Vagina (tissue), 2 donors: ENCODE measurements around the gene LTC4S. TPM values are rescaled to one million over a fixed set of nuclear protein-coding genes. Genes with fewer than 3 reads are reported as not detected.

Source experiments
- DNase-seq, 2 donors: peaks; one replicate each; pipeline ENCODE4 v3.0.0-alpha.2; 2017; ENCODE audit errors: extremely low spot score in 2 of 2
- H3K27ac ChIP-seq: fragments of 200-600 bp; sonication (generic); one replicate; pipeline ENCODE4 v1.5.1; 2019
- H3K27me3 ChIP-seq: fragments of 200-600 bp; sonication (generic); one replicate; pipeline ENCODE4 v1.5.1; 2019
- H3K36me3 ChIP-seq, 2 donors: fragments of 200-600 bp; sonication (generic); one replicate each; pipeline ENCODE4 v1.5.1; 2017 to 2019
- H3K4me1 ChIP-seq: fragments of 200-600 bp; sonication (generic); one replicate; pipeline ENCODE4 v1.5.1; 2019
- H3K4me3 ChIP-seq, 2 donors: fragments of 200-600 bp; sonication (generic); 1 replicate in 1 of 2; 2 replicates in 1 of 2; pipeline ENCODE4 v1.5.1; 2016 to 2019
- H3K9me3 ChIP-seq: fragments of 200-600 bp; sonication (generic); one replicate; pipeline ENCODE4 v1.5.1; 2019
- CTCF ChIP-seq, 3 experiments: fragments of 450-650 bp in 2 of 3; fragments of 200-600 bp in 1 of 3; sonication (generic) in 1 of 3; IDR thresholded peaks; one replicate each; pipeline ENCODE4 v1.5.1; 2017 to 2019; ENCODE audit warnings: antibody characterized with exemption in 3 of 3, mild to moderate bottlenecking in 2 of 3, moderate library complexity in 2 of 3
- POLR2A ChIP-seq, 2 donors: fragments of 450-650 bp; IDR thresholded peaks; one replicate each; pipeline ENCODE4 v1.6.1; 2017; ENCODE audit warnings: antibody characterized with exemption in 2 of 2, mild to moderate bottlenecking in 2 of 2, moderate library complexity in 2 of 2
- POLR2AphosphoS5 ChIP-seq, 2 donors: sonication (generic); formaldehyde crosslinking; IDR thresholded peaks; one replicate each; pipeline ENCODE4 v1.9.0; 2017; ENCODE audit warnings: antibody characterized with exemption in 2 of 2, mild to moderate bottlenecking in 2 of 2, low read depth in 1 of 2; ENCODE audit not compliant: insufficient read depth in 1 of 2
- intact Hi-C: fragments of 100-400 bp; cut with DNase I; formaldehyde crosslinking; loops from one replicate; pipeline ENCODE4 v1.15.1; 2023
- total RNA-seq: library from RNA; depleted of rRNA; stranded (reverse); fragments of >200 nt; gene quantifications from one replicate; pipeline ENCODE4 v1.2.3, GENCODE V29; 2016

LTC4S gene
- total RNA-seq, 1 donor from 2014 or later: 10.6 TPM

GRCh38 chr5:179765400-179765799 is 28.4 kb upstream of the LTC4S start:
- Histone ChIP-seq H3K27me3 (no peaks in the 10 kb centered on the region), H3K4me3 (no peak overlapping the region), H3K9me3 (no peaks in the 10 kb centered on the region), H3K27ac (peak overlapping the region; percentile 51), H3K4me1 (peaks cover 61% of the 10 kb centered on the region), H3K36me3 (peaks cover 0 to 39% of the 10 kb centered on the region in 2 donors)
- intact Hi-C loops: no loop called here
- TF ChIP-seq POLR2A (IDR thresholded peaks at IDR 0.05) (no peak), POLR2AphosphoS5 (IDR thresholded peaks at IDR 0.05; ENCODE audit: insufficient read depth in 1 of 2, low read depth in 1 of 2) (no peak), CTCF (IDR thresholded peaks at IDR 0.05) (no peak)
- DNase-seq: no peak

GRCh38 chr5:179766021-179766725 is 27.6 kb upstream of the LTC4S start:
- H3K4me3 ChIP-seq: no peak overlapping the region
- TF ChIP-seq POLR2A (IDR thresholded peaks at IDR 0.05) (no peak), POLR2AphosphoS5 (IDR thresholded peaks at IDR 0.05; ENCODE audit: insufficient read depth in 1 of 2, low read depth in 1 of 2) (no peak), CTCF (IDR thresholded peaks at IDR 0.05) (no peak)
- H3K27ac ChIP-seq: peak overlapping the region; percentile 51
- intact Hi-C loops: no loop called here
- peaks cover 0 to 46% of the 10 kb centered on the region in 2 donors for H3K36me3 ChIP-seq
- H3K4me1 ChIP-seq: peaks cover 54% of the 10 kb centered on the region
- no peak for DNase-seq
- no peaks in the 10 kb centered on the region for H3K27me3 ChIP-seq
- no peaks in the 10 kb centered on the region for H3K9me3 ChIP-seq

- Histone ChIP-seq H3K4me3 (no peak overlapping the region), H3K27ac (peak overlapping the region; percentile 51), H3K36me3 (peaks cover 0 to 54% of the 10 kb centered on the region in 2 donors), H3K27me3 (no peaks in the 10 kb centered on the region), H3K4me1 (peaks cover 47% of the 10 kb centered on the region), H3K9me3 (no peaks in the 10 kb centered on the region)
- TF ChIP-seq POLR2A (IDR thresholded peaks at IDR 0.05) (no peak), CTCF (IDR thresholded peaks at IDR 0.05) (no peak), POLR2AphosphoS5 (IDR thresholded peaks at IDR 0.05; ENCODE audit: insufficient read depth in 1 of 2, low read depth in 1 of 2) (no peak)
- intact Hi-C loops: no loop called here
- no peak for DNase-seq
Measured at GRCh38 chr5:179766726-179767455, 26.9 kb upstream of the LTC4S start.

GRCh38 chr5:179767496-179768100 is 26.2 kb upstream of the LTC4S start:
- Histone ChIP-seq H3K27me3 (no peaks in the 10 kb centered on the region), H3K4me3 (no peak overlapping the region), H3K4me1 (peaks cover 40% of the 10 kb centered on the region), H3K36me3 (peaks cover 0 to 61% of the 10 kb centered on the region in 2 donors), H3K27ac (no peak overlapping the region), H3K9me3 (no peaks in the 10 kb centered on the region)
- intact Hi-C loops: no loop called here
- no peak for DNase-seq
- no peak for TF ChIP-seq POLR2AphosphoS5 (IDR thresholded peaks at IDR 0.05; ENCODE audit: insufficient read depth in 1 of 2, low read depth in 1 of 2)
- TF ChIP-seq CTCF (IDR thresholded peaks at IDR 0.05): no peak
- TF ChIP-seq POLR2A (IDR thresholded peaks at IDR 0.05): no peak
